ENCODE data around the gene TLX1. TPM values are rescaled to one million over a fixed set of nuclear protein-coding genes. Genes with fewer than 3 reads are reported as not detected.

TLX1 gene
- total and polyA plus RNA-seq, 4 donors: 0.06 to 0.79 (median 0.31) TPM

DNA sequence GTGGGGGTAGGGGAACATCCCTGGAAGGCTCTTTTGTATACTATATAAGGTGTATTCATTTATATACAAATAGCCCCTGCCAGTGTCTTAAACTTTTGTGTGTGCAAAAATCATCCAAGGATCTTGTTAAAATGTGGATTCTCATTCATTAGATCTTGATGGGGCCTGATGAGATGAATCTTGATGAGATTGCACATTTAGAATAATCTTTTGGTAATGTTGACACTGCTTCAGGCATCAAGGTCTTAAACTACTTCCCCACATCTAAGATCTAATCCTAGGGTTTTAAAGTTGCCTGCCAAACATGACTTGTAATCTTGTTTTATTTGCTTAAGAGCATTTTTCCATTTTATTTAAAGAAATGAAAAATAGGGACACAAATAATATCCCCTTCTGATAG is 13.0 kb downstream of the TLX1 start:
- Histone ChIP-seq H3K4me3 (ENCODE audit: low read depth in 1 of 3, low read length in 3 of 3) (no peak overlapping the region), H3K36me3 (ENCODE audit: control insufficient read depth in 4 of 4, insufficient read depth in 3 of 4, low read depth in 1 of 4, low read length in 3 of 4) (no peaks in the 10 kb centered on the region), H3K4me1 (ENCODE audit: control insufficient read depth in 4 of 4, insufficient read depth in 4 of 4, low read length in 3 of 4) (peaks cover 0 to 17% (median 4%) of the 10 kb centered on the region in 4 donors), H3K9me3 (ENCODE audit: control insufficient read depth in 4 of 4, low read length in 3 of 4) (no peaks in the 10 kb centered on the region), H3K27me3 (ENCODE audit: control insufficient read depth in 4 of 4, insufficient read depth in 4 of 4, low read length in 3 of 4) (peaks cover 15 to 43% (median 22%) of the 10 kb centered on the region in 4 donors), H3K9ac (ENCODE audit: low read depth in 1 of 2, low read length in 2 of 2) (no peak overlapping the region), H3K27ac (ENCODE audit: low read depth in 1 of 2, low read length in 2 of 2) (no peak overlapping the region)
- no peak for DNase-seq (ENCODE audit: low spot score)
- TF ChIP-seq HNF4A (conservative IDR thresholded peaks at IDR 0.05): no peak
- no peak for TF ChIP-seq NR2F2 (IDR thresholded peaks at IDR 0.05)
- no peak for TF ChIP-seq HNF4G (IDR thresholded peaks at IDR 0.05)
- no peak for TF ChIP-seq FOXA2 (IDR thresholded peaks at IDR 0.05)
- no peak for TF ChIP-seq ATF3 (IDR thresholded peaks at IDR 0.05)
- no peak for TF ChIP-seq GABPA (IDR thresholded peaks at IDR 0.05 in 1 of 2, conservative IDR thresholded peaks at IDR 0.05 in 1 of 2)
- TF ChIP-seq YY1 (IDR thresholded peaks at IDR 0.05): no peak
- TF ChIP-seq, protein P1, sequence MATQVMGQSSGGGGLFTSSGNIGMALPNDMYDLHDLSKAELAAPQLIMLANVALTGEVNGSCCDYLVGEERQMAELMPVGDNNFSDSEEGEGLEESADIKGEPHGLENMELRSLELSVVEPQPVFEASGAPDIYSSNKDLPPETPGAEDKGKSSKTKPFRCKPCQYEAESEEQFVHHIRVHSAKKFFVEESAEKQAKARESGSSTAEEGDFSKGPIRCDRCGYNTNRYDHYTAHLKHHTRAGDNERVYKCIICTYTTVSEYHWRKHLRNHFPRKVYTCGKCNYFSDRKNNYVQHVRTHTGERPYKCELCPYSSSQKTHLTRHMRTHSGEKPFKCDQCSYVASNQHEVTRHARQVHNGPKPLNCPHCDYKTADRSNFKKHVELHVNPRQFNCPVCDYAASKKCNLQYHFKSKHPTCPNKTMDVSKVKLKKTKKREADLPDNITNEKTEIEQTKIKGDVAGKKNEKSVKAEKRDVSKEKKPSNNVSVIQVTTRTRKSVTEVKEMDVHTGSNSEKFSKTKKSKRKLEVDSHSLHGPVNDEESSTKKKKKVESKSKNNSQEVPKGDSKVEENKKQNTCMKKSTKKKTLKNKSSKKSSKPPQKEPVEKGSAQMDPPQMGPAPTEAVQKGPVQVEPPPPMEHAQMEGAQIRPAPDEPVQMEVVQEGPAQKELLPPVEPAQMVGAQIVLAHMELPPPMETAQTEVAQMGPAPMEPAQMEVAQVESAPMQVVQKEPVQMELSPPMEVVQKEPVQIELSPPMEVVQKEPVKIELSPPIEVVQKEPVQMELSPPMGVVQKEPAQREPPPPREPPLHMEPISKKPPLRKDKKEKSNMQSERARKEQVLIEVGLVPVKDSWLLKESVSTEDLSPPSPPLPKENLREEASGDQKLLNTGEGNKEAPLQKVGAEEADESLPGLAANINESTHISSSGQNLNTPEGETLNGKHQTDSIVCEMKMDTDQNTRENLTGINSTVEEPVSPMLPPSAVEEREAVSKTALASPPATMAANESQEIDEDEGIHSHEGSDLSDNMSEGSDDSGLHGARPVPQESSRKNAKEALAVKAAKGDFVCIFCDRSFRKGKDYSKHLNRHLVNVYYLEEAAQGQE (IDR thresholded peaks at IDR 0.05): no peak
- no peak for TF ChIP-seq TAF1 (conservative IDR thresholded peaks at IDR 0.05)
- TF ChIP-seq, protein P2, sequence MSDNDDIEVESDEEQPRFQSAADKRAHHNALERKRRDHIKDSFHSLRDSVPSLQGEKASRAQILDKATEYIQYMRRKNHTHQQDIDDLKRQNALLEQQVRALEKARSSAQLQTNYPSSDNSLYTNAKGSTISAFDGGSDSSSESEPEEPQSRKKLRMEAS (IDR thresholded peaks at IDR 0.05): no peak
- no peak for TF ChIP-seq RAD21 (IDR thresholded peaks at IDR 0.05)
- TF ChIP-seq JUND (IDR thresholded peaks at IDR 0.05): no peak
- no peak for TF ChIP-seq CTCF (IDR thresholded peaks at IDR 0.05; ENCODE audit: low read depth, low read length, missing input control)
- no peak for TF ChIP-seq RXRA (IDR thresholded peaks at IDR 0.05)
- TF ChIP-seq ZBTB33 (IDR thresholded peaks at IDR 0.05): no peak
- no peak for TF ChIP-seq SP1 (IDR thresholded peaks at IDR 0.05)
- no peak for TF ChIP-seq EGR1 (IDR thresholded peaks at IDR 0.05; ENCODE audit: low read depth in 2 of 2)
- TF ChIP-seq FOXA1 (IDR thresholded peaks at IDR 0.05): no peak
